GM19023 (cell line): Measurements from ENCODE around the gene ANXA2R.
"Not testable (repeated sequence)": the region's sequence is repeated elsewhere in the genome, so short reads cannot be mapped to it uniquely, and the experiment has no call there.

Experiments used
- ATAC-seq: cut with Tn5 transposase; IDR thresholded peaks from one replicate; pipeline ENCODE4 v1.9.1; 2021; ENCODE audit warnings: mild to moderate bottlenecking, moderate library complexity; ENCODE audit not compliant: unreplicated experiment

The ANXA2R gene

GRCh38 chr5:43036409-43036808 lies 3.7 kb downstream of the ANXA2R start:
- no peak for ATAC-seq

- no peak for ATAC-seq
Measured at GRCh38 chr5:43034591-43034968, 5.5 kb downstream of the ANXA2R start.

- ATAC-seq, result no peak
Measured at GRCh38 chr5:43033841-43034590, 6.1 kb downstream of the ANXA2R start.

- no peak for ATAC-seq
Measured at GRCh38 chr5:43027054-43027785, 12.9 kb downstream of the ANXA2R start.

- ATAC-seq, result not testable (repeated sequence)
Measured at GRCh38 chr5:43025184-43025950, 14.8 kb downstream of the ANXA2R start.

- no peak for ATAC-seq
Measured at GRCh38 chr5:43024217-43024616, 15.9 kb downstream of the ANXA2R start.

- no peak for ATAC-seq
Measured at GRCh38 chr5:43021151-43021550, 19.0 kb downstream of the ANXA2R start.

- peak; percentile 3 for ATAC-seq
Measured at GRCh38 chr5:43020399-43020746, 19.7 kb downstream of the ANXA2R start.

- ATAC-seq, result peak; percentile 65
Measured at GRCh38 chr5:43019614-43020398, 20.3 kb downstream of the ANXA2R start.

- no peak for ATAC-seq
Measured at GRCh38 chr5:43019291-43019613, 20.9 kb downstream of the ANXA2R start.

- ATAC-seq, result peak; percentile 16
Measured at GRCh38 chr5:43017428-43017815, 22.7 kb downstream of the ANXA2R start.

- ATAC-seq, result no peak
Measured at GRCh38 chr5:43016217-43016779, 23.8 kb downstream of the ANXA2R start.

GRCh38 chr5:43014522-43014921 lies 25.6 kb downstream of the ANXA2R start:
- ATAC-seq, result no peak

GRCh38 chr5:43010935-43011315 lies 29.2 kb downstream of the ANXA2R start:
- ATAC-seq, result no peak

- peak; percentile 44 for ATAC-seq
Measured at GRCh38 chr5:43008363-43009153, 31.6 kb downstream of the ANXA2R start.

- ATAC-seq, result peak; percentile 57
Measured at GRCh38 chr5:43007911-43008362, 32.2 kb downstream of the ANXA2R start.

GRCh38 chr5:43007246-43007910 lies 32.7 kb downstream of the ANXA2R start:
- ATAC-seq, result peak; percentile 27

- ATAC-seq, result no peak
Measured at GRCh38 chr5:43006424-43007202, 33.5 kb downstream of the ANXA2R start.

GRCh38 chr5:43005031-43005430 lies 35.1 kb downstream of the ANXA2R start:
- ATAC-seq, result no peak
